ENCODE data around the gene SLC12A8.

- TF ChIP-seq GATA2 (IDR thresholded peaks at IDR 0.05; ENCODE audit: low read depth, low read length) (no peak), GATA3 (IDR thresholded peaks at IDR 0.05; ENCODE audit: low read depth, low read length) (no peak)
Measured at GRCh38 chr3:125057186-125057850, 155.2 kb downstream of the SLC12A8 start.
